Measurements from ENCODE around the gene SEC23A.

- TF ChIP-seq CTCF (IDR thresholded peaks at IDR 0.05) (no peak), POLR2A (IDR thresholded peaks at IDR 0.05) (no peak)
Measured at GRCh38 chr14:39069923-39070322, 33.1 kb downstream of the SEC23A start.

Data from adrenal gland (tissue), 5 donors.